ENCODE measurements around the gene BBS4.
"Not testable (repeated sequence)": the region's sequence is repeated elsewhere in the genome, so short reads cannot be mapped to it uniquely, and the experiment has no call there.

Gene BBS4

GRCh38 chr15:72685925-72686794, at the start of gene BBS4, which contains the start of gene HIGD2B:
Gene BBS4, plus strand, starts transcription at chr15:72686207. Its CDS starts 21 bp downstream, at chr15:72686228.
Gene HIGD2B, minus strand, starts transcription at chr15:72686182. Its CDS starts 9,808 bp downstream, at chr15:72676374.
- DNase-seq: peak; percentile 96

- peak; percentile 86 for DNase-seq
Measured at GRCh38 chr15:72636519-72637282, 49.3 kb upstream of the BBS4 start.

- not testable (repeated sequence) for DNase-seq
Measured at GRCh38 chr15:72639759-72640483, 46.1 kb upstream of the BBS4 start.

- not testable (repeated sequence) for DNase-seq
Measured at GRCh38 chr15:72642271-72642670, 43.7 kb upstream of the BBS4 start.

- not testable (repeated sequence) for DNase-seq
Measured at GRCh38 chr15:72648631-72649253, 37.3 kb upstream of the BBS4 start.

- DNase-seq: not testable (repeated sequence)
Measured at GRCh38 chr15:72654397-72654796, 31.6 kb upstream of the BBS4 start, which contains the start of gene GOLGA6B. Gene GOLGA6B, plus strand, starts transcription at chr15:72654697. Its CDS starts 41 bp downstream, at chr15:72654738.

- not testable (repeated sequence) for DNase-seq
Measured at GRCh38 chr15:72656014-72656413, 30.0 kb upstream of the BBS4 start.

GRCh38 chr15:72661081-72661480, 24.9 kb upstream of the BBS4 start:
- not testable (repeated sequence) for DNase-seq

GRCh38 chr15:72663931-72664330, 22.1 kb upstream of the BBS4 start:
- DNase-seq: not testable (repeated sequence)

GRCh38 chr15:72665706-72666105, 20.3 kb upstream of the BBS4 start:
- not testable (repeated sequence) for DNase-seq

- not testable (repeated sequence) for DNase-seq
Measured at GRCh38 chr15:72669803-72670202, 16.2 kb upstream of the BBS4 start.

GRCh38 chr15:72670656-72671352, 15.2 kb upstream of the BBS4 start:
- DNase-seq: peak; percentile 91

- no peak for DNase-seq
Measured at GRCh38 chr15:72671525-72671924, 14.5 kb upstream of the BBS4 start.

GRCh38 chr15:72676838-72677237, 9.2 kb upstream of the BBS4 start:
- DNase-seq: no peak

- DNase-seq: no peak
Measured at GRCh38 chr15:72680931-72681330, 5.1 kb upstream of the BBS4 start.

GRCh38 chr15:72682772-72683171, 3.2 kb upstream of the BBS4 start:
- DNase-seq: no peak

- no peak for DNase-seq
Measured at GRCh38 chr15:72685301-72685924, 594 bp upstream of the BBS4 start.

GRCh38 chr15:72688697-72689096, 2.7 kb downstream of the BBS4 start:
- DNase-seq: no peak

GRCh38 chr15:72690938-72691337, 4.9 kb downstream of the BBS4 start:
- DNase-seq: no peak

- no peak for DNase-seq
Measured at GRCh38 chr15:72698938-72699337, 12.9 kb downstream of the BBS4 start.

- DNase-seq: no peak
Measured at GRCh38 chr15:72700076-72700475, 14.1 kb downstream of the BBS4 start.
